Nephron progenitor cell (in vitro differentiated cells): ENCODE measurements around the gene ARID5B.

Experiments
- DNase-seq: peaks from one replicate; pipeline ENCODE4 v3.0.0; 2021
- H3K27ac Mint-ChIP-seq: 2 replicates; pipeline ENCODE4 v1.8.0; 2021; ENCODE audit warnings: mild to moderate bottlenecking, moderate library complexity, mixed read lengths
- H3K27me3 Mint-ChIP-seq: 2 replicates; pipeline ENCODE4 v1.8.0; 2021; ENCODE audit warnings: mild to moderate bottlenecking, low read depth, mixed read lengths; ENCODE audit not compliant: poor library complexity
- H3K36me3 Mint-ChIP-seq: 2 replicates; pipeline ENCODE4 v1.8.0; 2021; ENCODE audit warnings: low read depth, mixed read lengths
- H3K4me1 Mint-ChIP-seq: 2 replicates; pipeline ENCODE4 v1.8.0; 2021; ENCODE audit warnings: mixed read lengths
- H3K4me3 Mint-ChIP-seq: 2 replicates; pipeline ENCODE4 v1.8.0; 2021; ENCODE audit warnings: mild to moderate bottlenecking, moderate library complexity, mixed read lengths
- H3K9me3 Mint-ChIP-seq: 2 replicates; pipeline ENCODE4 v1.8.0; 2021; ENCODE audit warnings: mild to moderate bottlenecking, moderate library complexity, mixed read lengths
- TF ChIP-seq, protein P1 (sequence below): fragments of 200-600 bp; sonication (generic); IDR thresholded peaks from 2 replicates; pipeline ENCODE4 v1.5.0; 2021; ENCODE audit warnings: antibody characterized with exemption

The ARID5B gene

DNA sequence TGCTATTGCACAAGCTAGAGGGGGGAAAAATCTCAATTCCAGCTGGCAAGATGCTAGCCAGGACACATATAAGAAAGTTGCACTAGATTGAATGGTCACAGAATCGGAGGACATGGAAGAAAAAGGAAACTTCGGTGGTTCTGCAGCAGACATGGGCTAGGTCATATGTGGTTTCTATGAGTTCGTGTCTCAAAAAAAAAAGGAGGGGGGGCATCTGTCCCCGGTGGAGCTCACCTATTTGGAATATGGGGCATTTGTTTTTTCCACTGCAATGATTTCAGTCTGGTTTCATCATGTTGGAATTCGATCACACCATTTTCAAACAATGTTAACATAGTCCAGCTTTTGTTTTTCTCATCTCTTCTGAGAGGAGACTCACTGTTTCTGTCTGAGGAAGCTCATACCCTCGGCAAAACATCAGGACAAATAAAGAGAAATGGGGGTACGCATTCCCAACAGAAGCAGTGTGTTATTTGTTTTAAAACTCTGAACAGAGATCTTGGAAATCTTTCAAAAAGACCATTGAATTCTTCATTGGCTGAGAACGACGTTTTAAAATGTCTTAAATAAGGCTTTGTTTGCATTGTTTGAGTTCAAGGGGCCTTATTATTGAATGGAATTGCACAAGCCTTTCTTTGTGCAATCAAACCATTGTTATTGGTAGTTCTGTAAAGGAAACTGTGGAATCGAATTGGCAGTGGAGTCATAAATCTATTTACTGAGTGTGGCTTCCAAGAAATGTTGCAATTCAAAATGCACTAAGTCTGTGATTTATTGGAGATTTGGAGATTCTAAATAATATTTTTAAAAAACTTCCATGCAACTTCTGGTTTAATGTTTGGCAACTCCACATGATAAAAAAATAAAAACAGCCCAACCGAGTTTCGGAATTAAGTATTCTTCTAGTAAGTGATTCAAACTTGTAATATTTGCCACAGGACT lies 194.0 kb downstream of the ARID5B start:
- Mint-ChIP-seq H3K4me3 (no peak overlapping the region), H3K27ac (peak overlapping the region; percentile 33), H3K9me3 (no peaks in the 10 kb centered on the region), H3K4me1 (peaks cover 21% of the 10 kb centered on the region), H3K36me3 (peaks cover 70% of the 10 kb centered on the region), H3K27me3 (no peaks in the 10 kb centered on the region)
- TF ChIP-seq, protein P1, sequence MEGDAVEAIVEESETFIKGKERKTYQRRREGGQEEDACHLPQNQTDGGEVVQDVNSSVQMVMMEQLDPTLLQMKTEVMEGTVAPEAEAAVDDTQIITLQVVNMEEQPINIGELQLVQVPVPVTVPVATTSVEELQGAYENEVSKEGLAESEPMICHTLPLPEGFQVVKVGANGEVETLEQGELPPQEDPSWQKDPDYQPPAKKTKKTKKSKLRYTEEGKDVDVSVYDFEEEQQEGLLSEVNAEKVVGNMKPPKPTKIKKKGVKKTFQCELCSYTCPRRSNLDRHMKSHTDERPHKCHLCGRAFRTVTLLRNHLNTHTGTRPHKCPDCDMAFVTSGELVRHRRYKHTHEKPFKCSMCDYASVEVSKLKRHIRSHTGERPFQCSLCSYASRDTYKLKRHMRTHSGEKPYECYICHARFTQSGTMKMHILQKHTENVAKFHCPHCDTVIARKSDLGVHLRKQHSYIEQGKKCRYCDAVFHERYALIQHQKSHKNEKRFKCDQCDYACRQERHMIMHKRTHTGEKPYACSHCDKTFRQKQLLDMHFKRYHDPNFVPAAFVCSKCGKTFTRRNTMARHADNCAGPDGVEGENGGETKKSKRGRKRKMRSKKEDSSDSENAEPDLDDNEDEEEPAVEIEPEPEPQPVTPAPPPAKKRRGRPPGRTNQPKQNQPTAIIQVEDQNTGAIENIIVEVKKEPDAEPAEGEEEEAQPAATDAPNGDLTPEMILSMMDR: no peak
- no peak for DNase-seq

DNA sequence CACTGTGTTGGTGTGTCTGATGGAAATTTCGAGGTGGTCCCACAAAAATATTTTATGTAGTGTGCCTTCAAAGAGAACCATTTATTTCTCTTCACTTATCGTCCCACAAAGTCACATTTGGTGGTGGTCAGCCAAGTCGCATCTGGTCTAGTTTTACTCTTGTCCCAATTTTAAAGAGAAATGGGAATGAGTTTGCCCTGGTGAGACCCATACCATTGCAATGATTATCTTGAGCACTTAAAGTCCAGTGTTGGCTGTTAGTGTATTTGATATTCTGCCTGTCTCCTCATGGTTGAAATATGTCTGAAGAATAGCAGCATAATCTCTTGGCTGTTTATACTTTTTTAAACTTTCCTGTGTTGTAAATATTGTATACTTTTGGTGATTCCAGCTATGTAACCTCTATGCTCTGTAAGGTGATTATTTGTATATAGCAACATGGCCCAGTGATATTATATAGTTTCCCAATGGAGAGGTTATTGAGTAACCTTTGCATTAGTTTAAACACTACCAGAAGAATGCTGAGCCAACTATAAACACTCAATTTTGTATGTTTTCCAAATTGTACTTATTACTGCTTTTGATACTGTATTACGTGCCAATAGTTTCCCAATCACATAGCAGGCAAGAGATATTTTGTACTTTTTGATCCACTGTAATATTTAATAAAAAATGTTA lies 194.9 kb downstream of the ARID5B start:
- TF ChIP-seq, protein P1: no peak
- Mint-ChIP-seq H3K9me3 (no peaks in the 10 kb centered on the region), H3K4me1 (peaks cover 21% of the 10 kb centered on the region), H3K27ac (no peak overlapping the region), H3K36me3 (peaks cover 60% of the 10 kb centered on the region), H3K27me3 (no peaks in the 10 kb centered on the region), H3K4me3 (no peak overlapping the region)
- DNase-seq: no peak

DNA sequence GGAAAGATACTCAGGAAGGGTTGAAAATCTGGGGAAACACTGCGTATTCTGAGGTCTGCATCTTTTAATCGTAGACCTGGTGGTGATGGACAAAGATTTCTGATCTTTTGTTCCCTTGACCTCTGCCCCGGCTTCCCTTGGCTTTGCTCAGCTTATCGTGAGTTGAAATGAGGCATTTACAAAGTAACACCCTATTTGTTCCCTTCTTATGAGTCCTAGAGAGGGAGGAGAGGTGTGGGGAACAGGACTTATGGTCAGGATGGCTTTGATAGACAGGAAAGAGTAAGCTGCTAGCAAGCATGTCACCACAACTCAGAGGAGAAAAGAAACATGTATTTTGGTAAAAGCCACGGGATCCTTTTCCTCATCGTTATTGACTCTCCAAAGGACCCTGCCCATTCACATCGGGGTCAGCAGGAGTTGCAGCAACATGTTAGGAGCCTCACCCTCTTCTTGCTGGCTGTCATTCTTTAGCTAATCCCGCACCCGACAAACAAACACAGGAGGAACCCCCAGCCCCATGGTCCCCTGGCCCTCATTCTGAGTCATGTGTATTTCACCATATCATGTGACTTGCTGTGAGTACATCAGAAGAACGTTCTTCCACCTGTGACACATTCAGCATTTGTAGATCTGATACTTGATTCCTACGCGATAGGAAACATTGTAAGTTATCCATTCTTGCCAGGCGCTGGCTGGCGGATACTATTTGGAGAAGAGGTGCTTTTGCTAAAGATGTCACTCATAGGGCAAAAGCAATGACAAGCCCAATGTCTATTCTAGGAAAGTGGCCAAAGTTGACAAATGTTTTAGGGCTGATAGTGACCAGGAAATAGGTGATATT lies 197.0 kb downstream of the ARID5B start:
- Mint-ChIP-seq H3K27me3 (no peaks in the 10 kb centered on the region), H3K4me3 (no peak overlapping the region), H3K9me3 (no peaks in the 10 kb centered on the region), H3K27ac (no peak overlapping the region), H3K36me3 (peaks cover 39% of the 10 kb centered on the region), H3K4me1 (peaks cover 12% of the 10 kb centered on the region)
- TF ChIP-seq, protein P1: no peak
- DNase-seq: no peak

DNA sequence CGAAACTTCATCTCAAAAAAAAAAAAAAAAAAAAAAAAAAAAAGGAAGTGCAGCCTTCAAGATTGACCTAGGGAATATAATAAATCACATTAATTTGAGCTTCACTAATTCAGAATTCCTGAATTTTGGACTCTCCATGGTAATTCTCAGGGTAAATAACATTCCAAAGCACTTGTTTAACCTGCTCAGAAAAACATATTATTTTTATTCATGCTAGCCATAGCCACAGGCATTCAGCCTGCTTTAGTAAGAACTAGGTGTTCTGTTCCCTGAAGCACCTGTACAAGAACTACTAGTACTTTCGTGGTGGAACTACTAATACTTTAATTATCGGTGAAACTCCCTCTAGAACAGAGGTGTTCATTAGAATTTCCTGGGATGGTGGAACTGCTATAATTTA lies 197.8 kb downstream of the ARID5B start:
- Mint-ChIP-seq H3K27me3 (no peaks in the 10 kb centered on the region), H3K4me1 (peaks cover 12% of the 10 kb centered on the region), H3K36me3 (peaks cover 31% of the 10 kb centered on the region), H3K9me3 (no peaks in the 10 kb centered on the region), H3K27ac (no peak overlapping the region), H3K4me3 (no peak overlapping the region)
- no peak for DNase-seq
- TF ChIP-seq, protein P1: no peak

DNA sequence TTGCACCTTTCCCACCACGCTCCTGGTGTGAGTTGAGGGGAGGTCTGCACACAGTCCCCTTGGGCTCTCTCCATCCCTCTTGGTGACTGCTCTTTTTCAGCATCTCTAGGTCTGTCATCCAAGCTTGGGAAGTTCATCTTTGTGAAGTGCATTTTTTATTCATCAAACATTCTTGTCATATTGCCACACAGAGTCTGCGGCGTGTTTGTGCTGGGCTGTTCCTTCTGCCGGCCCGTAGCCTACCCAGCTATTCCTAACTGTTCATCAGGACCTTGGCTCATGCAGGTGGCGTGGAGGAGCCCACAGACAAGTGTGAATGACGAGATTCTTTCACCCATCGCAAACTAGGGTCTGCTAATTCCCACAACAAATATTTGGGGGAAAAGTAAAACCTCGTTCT lies 202.4 kb downstream of the ARID5B start:
- Mint-ChIP-seq H3K36me3 (no peaks in the 10 kb centered on the region), H3K27ac (no peak overlapping the region), H3K4me1 (peaks cover 8% of the 10 kb centered on the region), H3K27me3 (no peaks in the 10 kb centered on the region), H3K9me3 (no peaks in the 10 kb centered on the region), H3K4me3 (no peak overlapping the region)
- TF ChIP-seq, protein P1: no peak
- no peak for DNase-seq
